Fibroblast of mammary gland (primary cell): Measurements from ENCODE around the gene GARNL3.

Experiments used
- DNase-seq: peaks from one replicate; pipeline ENCODE4 v3.0.0-alpha.2; 2010; ENCODE audit warnings: low read depth
- H3K4me3 ChIP-seq: 2 replicates; pipeline ENCODE4 v1.5.1; 2011; ENCODE audit warnings: low read depth, mild to moderate bottlenecking, low read length, moderate library complexity; ENCODE audit not compliant: control insufficient read depth
- CTCF ChIP-seq: conservative IDR thresholded peaks from 2 replicates; pipeline ENCODE4 v1.5.1; 2011; ENCODE audit warnings: low read depth, low read length, inconsistent platforms; ENCODE audit not compliant: control insufficient read depth, insufficient read depth

GARNL3 gene

DNA sequence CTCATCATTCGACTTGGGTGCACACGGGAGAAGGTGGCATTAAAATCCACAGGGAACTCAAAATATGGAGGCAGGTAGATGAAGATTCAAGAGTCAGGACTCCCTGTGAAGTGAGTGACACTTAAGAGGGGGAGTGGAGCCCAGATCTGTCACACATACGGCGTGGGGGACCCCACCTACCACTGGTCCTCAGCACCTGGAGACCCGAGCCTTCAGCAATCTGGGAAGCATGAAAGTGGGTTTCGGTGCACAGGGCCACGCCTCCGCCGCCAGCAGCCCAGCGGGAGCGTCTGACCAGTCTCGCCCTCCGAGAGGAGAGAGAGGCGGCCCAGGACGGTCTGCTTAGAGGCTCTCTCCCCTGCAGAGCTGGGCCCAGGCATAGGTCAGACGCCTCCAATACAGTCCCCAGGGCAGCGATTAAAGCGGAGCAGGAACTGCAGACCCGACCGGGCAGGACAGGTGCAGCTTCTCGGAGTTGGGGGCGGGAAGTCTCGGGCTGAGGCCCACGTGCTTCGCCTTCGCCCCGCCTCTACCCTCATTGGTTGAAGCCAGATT is 131.8 kb downstream of the GARNL3 start:
- no peak for DNase-seq
- TF ChIP-seq CTCF, result no peak

DNA sequence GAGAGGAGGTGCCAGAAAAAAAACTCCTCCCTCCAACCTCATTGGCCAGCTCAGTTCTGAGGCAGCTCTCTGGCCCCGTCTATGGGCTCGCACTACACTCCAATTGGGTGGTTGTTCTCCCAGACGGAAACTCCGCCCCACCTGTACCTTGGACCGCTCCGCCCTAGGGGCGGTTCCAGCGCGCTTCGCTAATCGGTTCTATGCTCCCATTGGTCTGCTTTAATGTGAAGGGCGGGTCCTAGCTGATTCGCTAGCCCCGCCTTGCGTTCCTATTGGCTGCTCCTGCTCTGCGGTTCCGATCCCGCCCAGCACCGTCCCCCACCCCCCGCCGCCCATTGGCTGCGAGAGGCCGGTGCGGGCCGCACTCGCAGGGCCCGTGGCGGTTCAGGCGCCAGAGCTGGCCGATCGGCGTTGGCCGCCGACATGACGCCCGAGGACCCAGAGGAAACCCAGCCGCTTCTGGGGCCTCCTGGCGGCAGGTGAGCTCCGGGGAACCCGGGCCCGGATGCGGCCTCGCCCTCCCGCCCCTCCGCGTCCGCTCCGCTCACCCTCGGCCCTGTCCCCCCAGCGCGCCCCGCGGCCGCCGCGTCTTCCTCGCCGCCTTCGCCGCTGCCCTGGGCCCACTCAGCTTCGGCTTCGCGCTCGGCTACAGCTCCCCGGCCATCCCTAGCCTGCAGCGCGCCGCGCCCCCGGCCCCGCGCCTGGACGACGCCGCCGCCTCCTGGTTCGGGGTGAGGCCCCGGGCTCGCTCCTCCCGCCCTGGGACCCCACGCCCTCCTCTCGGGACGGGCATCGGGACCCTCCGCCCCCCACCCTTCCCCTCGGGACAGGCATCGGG is 132.5 kb downstream of the GARNL3 start, which contains the start of gene SLC2A8:
TSS of gene SLC2A8 (plus strand) at position 362 of the 838 bp plus-strand sequence. CDS start at position 424, 62 bp downstream.
- TF ChIP-seq CTCF, result no peak
- DNase-seq, result peak; percentile 94
- peak within 1 kb of the TSS; percentile 22 for H3K4me3 ChIP-seq

More for the DNA sequence above, 131.8 kb downstream of the GARNL3 start:
- no peak overlapping the region for H3K4me3 ChIP-seq

DNA sequence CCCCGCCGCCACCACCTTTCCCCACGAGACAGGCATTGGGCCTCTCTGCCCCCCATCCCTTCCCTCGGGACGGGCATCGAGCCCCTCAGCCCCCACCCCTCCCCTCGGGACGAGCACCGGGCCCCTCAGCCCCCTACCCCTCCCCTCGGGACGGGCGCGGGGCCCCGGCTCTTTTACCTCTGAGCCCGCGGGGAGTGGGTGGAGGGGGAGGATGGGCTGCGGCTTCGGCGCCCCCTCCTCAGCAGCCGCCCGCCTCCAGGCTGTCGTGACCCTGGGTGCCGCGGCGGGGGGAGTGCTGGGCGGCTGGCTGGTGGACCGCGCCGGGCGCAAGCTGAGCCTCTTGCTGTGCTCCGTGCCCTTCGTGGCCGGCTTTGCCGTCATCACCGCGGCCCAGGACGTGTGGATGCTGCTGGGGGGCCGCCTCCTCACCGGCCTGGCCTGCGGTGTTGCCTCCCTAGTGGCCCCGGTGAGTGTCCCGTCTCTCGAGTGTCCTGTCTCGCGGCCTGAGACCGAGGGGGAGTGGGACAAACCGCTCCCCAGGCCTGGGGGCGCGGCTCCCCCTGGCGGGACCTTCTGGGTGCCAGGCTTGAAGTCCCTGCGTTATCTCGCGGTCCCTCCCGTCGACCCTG is 133.2 kb downstream of the GARNL3 start:
- H3K4me3 ChIP-seq, result no peak overlapping the region
- peak; percentile 8 for TF ChIP-seq CTCF
- peak; percentile 14 for DNase-seq

DNA sequence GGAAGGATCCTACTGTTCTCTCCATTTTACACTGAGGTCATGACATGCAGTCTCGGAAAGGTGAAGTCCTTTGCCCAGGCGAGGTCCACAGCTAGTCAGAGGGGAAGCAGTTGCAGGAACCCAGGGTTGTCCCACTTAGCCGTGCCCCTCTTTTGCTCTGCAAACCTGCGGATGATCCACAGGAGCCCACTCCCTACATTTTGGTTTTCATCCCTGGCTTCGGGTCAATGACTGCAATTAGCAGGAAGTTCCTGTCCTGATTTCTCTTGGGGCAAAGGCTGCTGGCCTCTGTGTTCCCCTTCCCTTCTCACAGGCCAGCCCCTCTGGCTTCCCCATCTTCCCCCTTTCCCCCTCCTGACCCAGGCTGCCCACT is 133.7 kb downstream of the GARNL3 start:
- H3K4me3 ChIP-seq, result no peak overlapping the region
- no peak for DNase-seq
- no peak for TF ChIP-seq CTCF

GRCh38 chr9:127398715-127399400 is 134.3 kb downstream of the GARNL3 start:
- TF ChIP-seq CTCF, result no peak
- H3K4me3 ChIP-seq, result no peak overlapping the region
- DNase-seq, result no peak

DNA sequence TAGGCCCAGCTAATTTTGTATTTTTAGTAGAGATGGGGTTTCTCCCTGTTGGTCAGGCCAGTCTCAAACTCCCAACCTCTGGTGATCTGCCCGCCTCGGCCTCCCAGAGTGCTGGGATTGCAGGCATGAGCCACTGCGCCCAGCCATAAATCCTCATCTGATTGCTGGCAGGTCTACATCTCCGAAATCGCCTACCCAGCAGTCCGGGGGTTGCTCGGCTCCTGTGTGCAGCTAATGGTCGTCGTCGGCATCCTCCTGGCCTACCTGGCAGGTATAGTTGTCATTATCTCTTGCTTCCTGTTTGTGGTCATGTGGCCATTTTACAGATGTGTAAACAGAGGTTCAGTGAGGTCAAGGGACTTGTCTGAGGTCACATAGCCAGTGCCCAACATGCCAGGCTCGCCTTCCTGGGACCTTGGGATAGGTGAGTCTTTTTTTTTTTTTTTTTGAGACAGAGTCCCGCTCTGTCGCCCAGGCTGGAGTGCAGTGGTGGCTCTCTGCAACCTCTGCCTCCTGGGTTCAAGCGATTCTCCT is 135.2 kb downstream of the GARNL3 start:
- no peak for TF ChIP-seq CTCF
- no peak for DNase-seq

More for the DNA sequence above, 135.2 kb downstream of the GARNL3 start:
- no peak overlapping the region for H3K4me3 ChIP-seq
